OCI-LY7 (cell line): ENCODE data around the gene SEMA3C. TPM values are rescaled to one million over a fixed set of nuclear protein-coding genes. Genes with fewer than 3 reads are reported as not detected.

Experiments
- BruUV-seq: library from RNA; stranded (reverse); fragments of 400-500 nt; replicated peaks from 2 replicates; lab custom pipeline; 2021; lab: Mats Ljungman, UMichigan
- CTCF ChIA-PET: fragments of 300-600 bp; sonication (Branson Sonifier 250); formaldehyde crosslinking; loops from one replicate; lab custom pipeline; 2022; ENCODE audit warnings: antibody characterized with exemption; ENCODE audit not compliant: unreplicated experiment; lab: Charles Lee
- POLR2A ChIA-PET: fragments of 300-600 bp; sonication (Branson Sonifier 250); formaldehyde crosslinking; loops from one replicate; lab custom pipeline; 2022; ENCODE audit warnings: antibody characterized with exemption; lab: Charles Lee
- DNase-seq: peaks from one replicate; pipeline ENCODE4 v3.0.0-alpha.2; 2015; ENCODE audit warnings: low spot score
- H2AFZ ChIP-seq: fragments of 200-600 bp; sonication (generic), shearing (Covaris generic); 2 replicates; pipeline ENCODE4 v1.6.1; 2014; ENCODE audit warnings: mild to moderate bottlenecking, antibody characterized with exemption, low read length, moderate library complexity
- H3K27ac ChIP-seq: fragments of 200-600 bp; sonication (generic); 2 replicates; pipeline ENCODE4 v1.5.1; 2014; ENCODE audit warnings: mixed run types, low read depth, mild to moderate bottlenecking, moderate library complexity, low read length, inconsistent platforms; ENCODE audit not compliant: poor library complexity, severe bottlenecking
- H3K36me3 ChIP-seq: fragments of 200-600 bp; sonication (generic); 2 replicates; pipeline ENCODE4 v1.6.1; 2014; ENCODE audit warnings: mild to moderate bottlenecking, antibody characterized with exemption, low read length, moderate library complexity, mixed read lengths; ENCODE audit not compliant: insufficient read depth
- H3K4me1 ChIP-seq: fragments of 200-600 bp; sonication (generic); 2 replicates; pipeline ENCODE4 v1.5.1; 2014; ENCODE audit warnings: mild to moderate bottlenecking, low read length; ENCODE audit not compliant: insufficient read depth, poor library complexity, severe bottlenecking
- H3K4me2 ChIP-seq: fragments of 200-600 bp; sonication (generic); 2 replicates; pipeline ENCODE4 v1.6.1; 2014; ENCODE audit warnings: mild to moderate bottlenecking, low read length
- H3K4me3 ChIP-seq: fragments of 200-600 bp; sonication (generic); 2 replicates; pipeline ENCODE4 v1.5.1; 2014; ENCODE audit warnings: mild to moderate bottlenecking, low read depth, low read length; ENCODE audit not compliant: poor library complexity, severe bottlenecking
- H3K79me2 ChIP-seq: fragments of 200-600 bp; sonication (generic); 2 replicates; pipeline ENCODE4 v1.6.1; 2016; ENCODE audit warnings: low read depth, mild to moderate bottlenecking, low read length, moderate library complexity, mixed read lengths; ENCODE audit not compliant: insufficient read depth
- H3K9me2 ChIP-seq: fragments of 200-600 bp; sonication (generic); 2 replicates; pipeline ENCODE4 v1.6.1; 2016; ENCODE audit warnings: mild to moderate bottlenecking, low read length, mixed read lengths; ENCODE audit not compliant: insufficient read depth
- H3K9me3 ChIP-seq: fragments of 200-600 bp; sonication (generic); 2 replicates; pipeline ENCODE4 v1.6.1; 2014; ENCODE audit warnings: mild to moderate bottlenecking, mixed run types, low read length, mixed read lengths
- H4K20me1 ChIP-seq: fragments of 200-600 bp; sonication (generic); 2 replicates; pipeline ENCODE4 v1.6.1; 2014; ENCODE audit warnings: mild to moderate bottlenecking, antibody characterized with exemption, low read length, moderate library complexity, mixed read lengths; ENCODE audit not compliant: insufficient read depth
- EZH2phosphoT487 ChIP-seq: fragments of 200-600 bp; sonication (generic); IDR thresholded peaks from 2 replicates; pipeline ENCODE4 v1.6.1; 2018; ENCODE audit warnings: low read depth, borderline replicate concordance, mild to moderate bottlenecking, mixed run types, antibody characterized with exemption, low read length, moderate library complexity, mixed read lengths
- intact Hi-C: fragments of 100-400 bp; cut with micrococcal nuclease; formaldehyde crosslinking; loops from one replicate; pipeline ENCODE4 v1.10.0; 2022; ENCODE audit not compliant: unreplicated experiment
- total RNA-seq, 2 experiments: library from RNA; depleted of rRNA in 1 of 2; stranded (reverse); fragments of >200 nt in 1 of 2; shearing (Covaris generic) in 1 of 2; gene quantifications; 2 replicates each; pipeline ENCODE4 v1.2.3, GENCODE V29; 2014 to 2022
- TF ChIP-seq, protein P1 (sequence below): fragments of 200-600 bp; sonication (generic); conservative IDR thresholded peaks from 2 replicates; pipeline ENCODE4 v1.5.1; 2014; ENCODE audit warnings: mild to moderate bottlenecking, antibody characterized with exemption, low read length, moderate library complexity, mixed read lengths

SEMA3C gene
- total RNA-seq, 2 experiments from 2014 or later: not detected

DNA sequence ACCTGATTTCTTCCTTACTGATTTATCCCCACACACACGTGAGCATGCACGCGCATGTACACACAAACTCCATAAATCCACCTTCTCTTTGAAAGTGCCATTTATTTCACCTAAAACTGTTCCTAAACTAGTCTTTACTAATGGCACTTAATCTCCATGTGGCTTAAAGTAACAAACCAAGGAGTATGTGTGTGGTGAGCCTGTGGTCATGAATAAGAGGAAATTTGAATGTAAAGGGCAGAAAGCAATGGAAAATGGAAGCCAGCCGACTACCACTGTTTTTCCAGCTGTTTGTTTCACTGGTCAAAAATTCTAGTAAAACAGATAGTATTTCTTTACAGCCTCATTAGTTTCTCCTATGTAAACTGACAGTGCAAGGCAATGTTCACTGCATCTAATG, 23.8 kb downstream of the SEMA3C start:
- intact Hi-C loops: no loop called here
- no peaks in the 10 kb centered on the region for H3K4me1 ChIP-seq
- H3K36me3 ChIP-seq: no peaks in the 10 kb centered on the region
- H4K20me1 ChIP-seq: no peaks in the 10 kb centered on the region
- H3K27ac ChIP-seq: no peak overlapping the region
- no TSS peak for BruUV-seq
- no peaks in the 10 kb centered on the region for H3K79me2 ChIP-seq
- DNase-seq: no peak
- no peak overlapping the region for H3K4me2 ChIP-seq
- TF ChIP-seq, protein P1, sequence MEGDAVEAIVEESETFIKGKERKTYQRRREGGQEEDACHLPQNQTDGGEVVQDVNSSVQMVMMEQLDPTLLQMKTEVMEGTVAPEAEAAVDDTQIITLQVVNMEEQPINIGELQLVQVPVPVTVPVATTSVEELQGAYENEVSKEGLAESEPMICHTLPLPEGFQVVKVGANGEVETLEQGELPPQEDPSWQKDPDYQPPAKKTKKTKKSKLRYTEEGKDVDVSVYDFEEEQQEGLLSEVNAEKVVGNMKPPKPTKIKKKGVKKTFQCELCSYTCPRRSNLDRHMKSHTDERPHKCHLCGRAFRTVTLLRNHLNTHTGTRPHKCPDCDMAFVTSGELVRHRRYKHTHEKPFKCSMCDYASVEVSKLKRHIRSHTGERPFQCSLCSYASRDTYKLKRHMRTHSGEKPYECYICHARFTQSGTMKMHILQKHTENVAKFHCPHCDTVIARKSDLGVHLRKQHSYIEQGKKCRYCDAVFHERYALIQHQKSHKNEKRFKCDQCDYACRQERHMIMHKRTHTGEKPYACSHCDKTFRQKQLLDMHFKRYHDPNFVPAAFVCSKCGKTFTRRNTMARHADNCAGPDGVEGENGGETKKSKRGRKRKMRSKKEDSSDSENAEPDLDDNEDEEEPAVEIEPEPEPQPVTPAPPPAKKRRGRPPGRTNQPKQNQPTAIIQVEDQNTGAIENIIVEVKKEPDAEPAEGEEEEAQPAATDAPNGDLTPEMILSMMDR: no peak
- no peak for TF ChIP-seq EZH2phosphoT487
- H3K4me3 ChIP-seq: no peak overlapping the region
- no peaks in the 10 kb centered on the region for H3K9me2 ChIP-seq
- CTCF ChIA-PET: no interaction called here
- POLR2A ChIA-PET: no interaction called here
- no peak overlapping the region for H2AFZ ChIP-seq
- H3K9me3 ChIP-seq: no peaks in the 10 kb centered on the region

DNA sequence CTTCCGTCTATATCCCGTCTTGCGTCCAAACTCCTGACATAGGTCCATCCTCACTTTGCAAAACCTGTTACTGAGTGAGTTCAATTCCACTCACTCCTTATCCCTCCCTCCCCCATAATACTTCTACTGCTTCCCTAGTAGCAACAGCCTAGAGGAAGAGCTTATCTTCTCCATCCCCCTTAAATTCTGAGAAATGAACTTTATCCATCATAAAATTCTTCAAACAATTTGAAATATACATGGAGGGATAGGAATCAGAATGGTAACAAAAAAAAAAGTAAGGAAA, 27.6 kb downstream of the SEMA3C start:
- intact Hi-C loops: no loop called here
- Histone ChIP-seq H3K27ac (no peak overlapping the region), H3K79me2 (no peaks in the 10 kb centered on the region), H3K9me3 (no peaks in the 10 kb centered on the region), H3K9me2 (no peaks in the 10 kb centered on the region), H2AFZ (no peak overlapping the region), H3K36me3 (no peaks in the 10 kb centered on the region), H3K4me1 (no peaks in the 10 kb centered on the region), H3K4me3 (no peak overlapping the region), H4K20me1 (no peaks in the 10 kb centered on the region), H3K4me2 (no peak overlapping the region)
- BruUV-seq: no TSS peak
- POLR2A ChIA-PET: interaction anchor here (0.6 kb wide), 1 partner anchor 60 kb away, joined by 3 read pairs; no protein-coding TSS in a partner anchor
- CTCF ChIA-PET: no interaction called here
- DNase-seq: no peak
- TF ChIP-seq EZH2phosphoT487: no peak
- TF ChIP-seq, protein P1: no peak

DNA sequence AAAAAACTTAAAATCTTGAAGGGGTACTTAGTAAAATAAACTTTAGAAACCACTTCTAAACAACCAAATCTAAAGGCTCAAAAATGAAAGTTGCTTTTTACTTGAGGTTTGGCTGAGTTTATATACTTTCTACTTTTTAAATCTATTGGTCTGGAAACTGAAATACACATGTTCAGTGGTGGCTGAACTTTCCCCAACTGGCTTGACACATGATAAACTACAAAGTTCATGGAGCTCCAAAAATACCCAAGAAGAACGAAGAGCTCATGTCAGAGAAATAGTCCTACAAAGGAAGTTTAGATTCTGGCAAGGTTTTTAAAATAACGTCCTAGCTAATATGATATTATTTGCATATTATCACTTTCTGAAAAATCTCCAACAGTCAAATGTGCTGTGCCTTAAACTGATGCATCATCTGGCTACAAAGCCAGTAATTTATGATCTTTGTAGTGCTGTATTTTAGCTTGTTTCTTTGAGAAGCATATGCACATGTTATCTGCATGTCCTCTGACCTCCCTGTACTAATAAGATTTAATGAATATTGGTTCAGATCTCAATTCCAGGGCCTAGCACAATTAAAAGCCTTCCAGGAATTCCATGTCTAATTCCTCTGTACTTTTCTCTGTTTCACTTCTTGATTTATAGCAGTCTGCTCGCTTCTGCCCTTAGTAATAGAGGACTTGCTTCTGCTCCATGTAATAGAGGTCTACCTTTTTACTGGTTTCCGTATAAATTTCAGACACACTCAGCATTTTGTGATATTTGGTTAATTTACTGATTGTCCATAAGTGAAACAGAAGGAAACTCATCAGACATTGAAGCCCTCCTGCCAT, 28.2 kb downstream of the SEMA3C start:
- ChIA-PET CTCF (no interaction called here), POLR2A (interaction anchor here (0.6 kb wide), 1 partner anchor 61 kb away, joined by 3 read pairs; no protein-coding TSS in a partner anchor)
- H3K4me1 ChIP-seq: no peaks in the 10 kb centered on the region
- H3K9me3 ChIP-seq: no peaks in the 10 kb centered on the region
- no peak overlapping the region for H2AFZ ChIP-seq
- TF ChIP-seq EZH2phosphoT487: no peak
- TF ChIP-seq, protein P1: no peak
- no TSS peak for BruUV-seq
- H3K27ac ChIP-seq: no peak overlapping the region
- no peaks in the 10 kb centered on the region for H3K79me2 ChIP-seq
- no peak overlapping the region for H3K4me2 ChIP-seq
- no peaks in the 10 kb centered on the region for H3K9me2 ChIP-seq
- no peak overlapping the region for H3K4me3 ChIP-seq
- H3K36me3 ChIP-seq: no peaks in the 10 kb centered on the region
- no peak for DNase-seq
- intact Hi-C loops: no loop called here
- H4K20me1 ChIP-seq: no peaks in the 10 kb centered on the region
